HG03060 (cell line): ENCODE measurements around the gene TBC1D1.

Experiments
- ATAC-seq: cut with Tn5 transposase; IDR thresholded peaks from one replicate; pipeline ENCODE4 v1.9.1; 2021; ENCODE audit warnings: low read depth, moderate number of reproducible peaks; ENCODE audit not compliant: unreplicated experiment

The TBC1D1 gene

DNA sequence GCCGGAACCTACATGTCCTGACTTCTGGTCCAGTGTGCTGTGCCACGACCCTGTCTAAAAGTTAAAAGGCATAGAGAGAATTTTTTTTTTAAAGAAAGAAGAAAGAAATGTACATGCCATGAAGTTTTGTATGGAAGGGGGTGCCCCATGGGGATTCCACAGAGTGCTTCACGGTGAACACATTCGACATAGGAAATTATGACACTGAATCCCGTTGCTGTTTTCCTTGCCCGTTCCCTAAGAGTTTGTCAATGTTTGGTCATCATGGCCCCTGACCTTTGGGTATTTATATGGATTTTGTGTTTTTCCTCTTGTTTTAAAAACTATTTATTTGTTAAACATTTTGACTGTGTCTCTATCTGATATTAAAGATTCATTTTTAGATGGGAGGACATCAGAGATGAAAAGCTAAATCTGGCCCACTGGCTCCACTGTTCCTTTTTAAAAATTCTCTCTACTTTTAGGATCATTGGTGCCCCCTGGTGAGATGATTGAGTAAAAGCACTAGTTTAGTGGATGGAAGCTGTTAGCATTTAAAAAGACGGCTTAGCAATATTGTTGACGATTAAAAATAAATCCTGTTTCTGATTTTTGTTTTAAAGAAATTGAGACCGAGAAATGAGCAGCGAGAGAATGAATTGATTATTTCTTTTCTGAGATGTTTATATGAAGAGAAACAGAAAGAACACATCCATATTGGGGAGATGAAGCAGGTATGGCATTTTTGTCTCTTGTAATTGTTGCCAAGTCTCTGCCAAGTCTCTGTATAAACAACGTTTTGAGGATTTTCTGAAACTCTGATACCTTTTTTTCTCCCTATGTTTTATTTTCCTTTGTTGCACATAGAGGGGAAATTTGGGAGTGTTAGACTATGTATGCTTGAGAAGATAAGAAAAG is 144.3 kb downstream of the TBC1D1 start:
- ATAC-seq = no peak

- no peak for ATAC-seq
Observed at GRCh38 chr4:38036548-38036947, 145.7 kb downstream of the TBC1D1 start.

- ATAC-seq = no peak
Observed at GRCh38 chr4:38037612-38038011, 146.7 kb downstream of the TBC1D1 start.

- no peak for ATAC-seq
Observed at GRCh38 chr4:38040619-38041018, 149.7 kb downstream of the TBC1D1 start.

DNA sequence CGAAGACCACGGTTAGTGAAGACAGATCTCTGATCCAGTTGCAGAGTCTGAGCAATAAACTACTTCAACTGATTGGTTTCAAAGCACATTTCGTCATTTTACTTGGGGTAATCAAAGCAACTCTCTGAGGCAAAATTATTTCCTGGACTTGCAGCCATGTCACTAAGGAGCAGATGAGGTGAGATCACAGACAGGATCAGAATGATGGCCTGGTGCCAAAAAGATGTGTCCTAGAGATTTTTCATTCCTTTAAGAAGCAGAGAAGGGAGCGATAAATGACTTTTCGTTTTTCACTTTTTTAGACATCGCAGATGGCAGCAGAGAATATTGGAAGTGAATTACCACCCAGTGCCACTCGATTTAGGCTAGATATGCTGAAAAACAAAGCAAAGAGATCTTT is 153.2 kb downstream of the TBC1D1 start:
- no peak for ATAC-seq

DNA sequence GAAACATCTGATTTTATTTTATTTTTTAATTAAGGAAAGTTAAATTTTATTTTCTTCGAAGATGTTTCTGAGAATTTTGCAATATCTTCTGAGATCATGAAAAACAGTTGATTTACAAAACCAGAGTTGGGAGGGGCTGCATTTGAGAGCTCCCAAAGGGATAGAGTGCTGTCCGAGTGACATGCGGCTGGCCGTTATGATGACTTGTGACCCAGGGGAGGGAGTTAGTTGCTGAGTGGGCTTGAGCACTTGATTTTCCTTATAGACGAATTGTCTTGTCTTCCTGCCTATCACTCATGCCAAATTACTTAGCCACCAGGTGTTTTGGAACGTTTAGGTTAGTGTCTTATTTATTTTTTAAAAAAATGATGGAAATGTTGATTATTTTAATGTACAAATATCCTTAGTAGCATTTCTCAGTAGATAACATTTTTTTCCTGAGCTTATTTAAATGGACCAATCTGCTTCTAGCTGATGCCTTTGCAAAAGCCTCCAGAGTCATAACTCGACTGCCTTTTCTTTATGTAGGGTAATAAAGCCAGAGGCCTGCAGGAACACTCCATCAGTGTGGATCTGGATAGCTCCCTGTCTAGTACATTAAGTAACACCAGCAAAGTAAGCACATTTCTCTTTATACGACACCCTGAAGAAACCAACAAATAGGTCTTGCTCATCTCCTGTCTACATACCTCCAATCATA is 154.6 kb downstream of the TBC1D1 start:
- ATAC-seq = no peak

GRCh38 chr4:38046727-38047489 is 156.0 kb downstream of the TBC1D1 start:
- no peak for ATAC-seq

DNA sequence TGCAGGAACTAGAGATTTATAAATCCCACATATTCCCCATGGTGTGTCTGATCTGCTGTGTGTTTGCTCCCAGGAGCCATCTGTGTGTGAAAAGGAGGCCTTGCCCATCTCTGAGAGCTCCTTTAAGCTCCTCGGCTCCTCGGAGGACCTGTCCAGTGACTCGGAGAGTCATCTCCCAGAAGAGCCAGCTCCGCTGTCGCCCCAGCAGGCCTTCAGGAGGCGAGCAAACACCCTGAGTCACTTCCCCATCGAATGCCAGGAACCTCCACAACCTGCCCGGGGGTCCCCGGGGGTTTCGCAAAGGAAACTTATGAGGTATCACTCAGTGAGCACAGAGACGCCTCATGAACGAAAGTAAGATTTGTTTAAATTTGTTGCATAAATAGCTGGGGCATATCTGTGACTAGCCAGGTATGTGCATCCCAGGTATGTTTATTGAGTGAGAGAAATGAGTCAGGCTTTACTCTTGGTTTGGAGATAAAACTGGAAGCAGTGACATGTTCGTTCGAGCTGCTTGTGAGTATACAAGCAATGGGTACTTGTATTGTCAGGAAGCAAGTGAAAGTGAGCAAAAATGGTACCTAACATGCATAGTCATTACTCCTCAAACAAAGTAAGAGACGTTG is 158.8 kb downstream of the TBC1D1 start:
- no peak for ATAC-seq

DNA sequence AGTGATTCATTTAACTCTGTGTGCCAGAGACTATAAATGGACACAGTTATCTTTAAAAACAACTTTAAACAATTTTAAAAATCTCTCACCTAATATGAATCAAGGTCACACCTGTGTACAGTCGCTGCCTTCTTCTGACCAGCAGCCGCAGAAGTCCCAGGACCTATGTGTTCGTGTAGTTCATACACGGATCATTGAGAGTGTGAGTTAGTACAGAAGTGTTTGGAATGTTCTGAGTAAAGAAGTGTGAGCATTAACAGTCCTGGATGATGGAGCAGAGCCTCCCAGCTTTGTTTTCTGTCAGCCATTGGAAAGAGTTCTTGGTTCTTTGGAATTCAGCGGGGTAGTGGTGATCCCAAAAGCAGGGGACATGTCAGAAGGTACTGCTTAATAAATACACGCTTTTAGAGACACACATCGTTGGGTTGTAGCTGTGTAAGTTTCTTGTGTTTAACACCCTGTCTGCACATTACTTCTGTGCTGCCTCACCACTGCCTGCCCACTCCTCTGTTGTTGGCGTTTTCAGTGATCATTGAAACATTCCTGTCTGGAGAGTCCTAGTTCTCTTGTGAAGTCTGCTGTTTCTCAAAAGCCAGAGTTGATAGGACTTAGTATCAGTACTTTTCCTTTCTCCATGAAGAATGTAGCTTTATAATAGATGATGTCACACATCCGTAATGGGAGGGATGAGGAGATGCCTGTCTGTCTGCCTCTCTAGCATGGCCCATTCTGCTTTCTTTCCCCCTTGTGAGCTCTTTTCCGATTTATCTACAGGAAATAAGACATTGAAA is 159.9 kb downstream of the TBC1D1 start:
- ATAC-seq = no peak

DNA sequence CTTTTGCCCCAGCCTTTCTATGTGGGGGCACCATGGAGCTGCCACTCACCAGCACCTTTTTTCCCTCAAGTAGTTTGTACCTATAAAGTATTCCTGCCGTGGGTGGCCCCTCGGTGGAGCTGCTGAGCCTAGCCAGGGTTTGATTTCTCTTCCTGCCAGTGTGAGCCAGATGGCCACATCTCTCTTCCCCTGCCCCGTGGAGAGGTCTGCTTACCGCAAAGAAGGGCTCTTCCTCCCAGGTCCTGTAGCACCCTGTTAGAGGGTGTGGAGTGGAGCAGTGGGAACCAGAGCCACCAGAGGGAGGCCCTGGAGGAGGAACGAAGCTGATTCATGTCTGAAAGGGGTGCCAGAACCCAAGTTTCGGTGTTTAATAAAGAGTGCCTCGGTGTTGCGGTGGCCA is 164.7 kb downstream of the TBC1D1 start:
- ATAC-seq = no peak

GRCh38 chr4:38056011-38056685 is 165.3 kb downstream of the TBC1D1 start:
- ATAC-seq = no peak

- ATAC-seq = no peak
Observed at GRCh38 chr4:38058151-38058550, 167.3 kb downstream of the TBC1D1 start.

DNA sequence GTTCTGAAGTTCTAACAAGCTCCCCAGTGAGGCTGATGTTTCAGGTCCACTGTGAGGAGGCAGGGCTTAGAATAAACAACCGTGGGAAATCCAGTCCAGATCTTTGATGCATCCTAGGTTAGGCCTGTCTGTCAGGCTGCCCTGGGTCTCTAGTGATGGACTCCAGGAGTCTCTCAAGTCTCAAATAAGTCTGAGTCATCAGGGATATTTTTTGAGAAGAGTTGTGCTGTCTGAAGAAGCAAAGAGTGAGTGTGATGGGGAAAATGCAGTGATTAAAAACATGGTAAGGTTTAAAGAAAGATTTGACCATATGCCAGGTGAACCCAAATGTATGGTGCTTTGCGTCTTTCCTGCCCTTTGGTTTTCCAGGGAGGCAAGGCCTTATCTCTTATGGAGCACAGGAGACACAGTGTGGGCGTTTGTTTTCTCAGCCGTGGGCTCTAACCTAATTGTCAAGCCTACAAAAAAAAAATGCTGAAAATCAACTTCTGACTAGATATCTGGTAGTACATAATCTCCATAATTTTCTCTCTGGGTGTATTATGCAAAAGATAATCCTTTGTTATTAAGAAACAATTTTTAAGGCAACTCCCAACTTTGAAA is 170.0 kb downstream of the TBC1D1 start:
- ATAC-seq = no peak

GRCh38 chr4:38062088-38062775 is 171.3 kb downstream of the TBC1D1 start:
- no peak for ATAC-seq

DNA sequence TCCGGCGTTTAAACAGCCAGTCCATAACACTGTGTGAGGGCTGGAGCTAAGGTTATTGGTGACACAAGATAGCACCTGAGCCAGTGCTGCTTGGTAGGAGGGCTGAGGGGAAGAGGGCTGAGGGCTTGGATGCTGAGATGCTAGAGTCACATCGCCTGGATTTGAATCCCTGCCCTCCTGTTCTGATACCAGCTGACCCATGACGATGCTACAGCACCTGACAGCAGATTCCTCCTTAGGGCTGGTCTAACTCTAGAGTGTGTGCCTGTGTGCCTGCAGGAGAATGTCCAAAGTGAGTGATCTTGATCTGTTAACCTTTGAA is 171.9 kb downstream of the TBC1D1 start:
- ATAC-seq = no peak

GRCh38 chr4:38065176-38065575 is 174.3 kb downstream of the TBC1D1 start:
- no peak for ATAC-seq

DNA sequence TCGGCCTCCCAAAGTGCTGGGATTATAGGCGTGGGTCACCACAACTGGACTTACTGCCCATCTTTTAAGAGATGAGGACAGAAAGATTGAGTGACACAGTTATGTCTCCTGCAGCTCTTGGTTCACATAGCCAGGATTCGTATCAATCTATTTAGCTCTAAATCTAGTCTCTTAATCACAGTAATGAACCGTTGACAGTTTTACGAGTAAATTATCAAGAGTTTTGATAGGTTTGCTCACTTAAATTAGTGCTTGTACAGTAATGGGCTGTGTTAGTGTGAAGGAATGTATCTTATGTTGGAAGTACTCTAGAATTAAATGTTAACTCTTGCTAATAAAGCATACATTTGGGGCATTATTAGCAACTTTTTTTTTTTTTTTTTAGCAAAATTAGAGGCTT is 175.0 kb downstream of the TBC1D1 start:
- ATAC-seq = no peak

GRCh38 chr4:38067499-38067898 is 176.6 kb downstream of the TBC1D1 start:
- ATAC-seq = no peak

GRCh38 chr4:38068107-38068506 is 177.2 kb downstream of the TBC1D1 start:
- ATAC-seq = no peak
